Ascending aorta (tissue), 2 donors: ENCODE data around the gene AK8. TPM values are rescaled to one million over a fixed set of nuclear protein-coding genes. Genes with fewer than 3 reads are reported as not detected.

Experiments
- DNase-seq, 2 donors: peaks; one replicate each; pipeline ENCODE4 v3.0.0-alpha.2; 2019; ENCODE audit warnings: low spot score in 2 of 2
- H3K27ac ChIP-seq, 2 donors: fragments of 200-600 bp; sonication (generic); one replicate each; pipeline ENCODE4 v1.5.1; 2016 to 2017; ENCODE audit warnings: mild to moderate bottlenecking in 1 of 2
- H3K27me3 ChIP-seq: fragments of 200-600 bp; sonication (generic); one replicate; pipeline ENCODE4 v1.5.1; 2017
- H3K36me3 ChIP-seq, 2 donors: fragments of 200-600 bp; sonication (generic); one replicate each; pipeline ENCODE4 v1.5.1; 2016
- H3K4me1 ChIP-seq, 2 donors: fragments of 200-600 bp; sonication (generic); one replicate each; pipeline ENCODE4 v1.5.1; 2016 to 2017; ENCODE audit warnings: mild to moderate bottlenecking in 1 of 2
- H3K4me3 ChIP-seq, 2 donors: fragments of 200-600 bp; sonication (generic); one replicate each; pipeline ENCODE4 v1.5.1; 2016 to 2017; ENCODE audit warnings: mild to moderate bottlenecking in 1 of 2
- H3K9me3 ChIP-seq, 2 donors: fragments of 200-600 bp; sonication (generic); one replicate each; pipeline ENCODE4 v1.5.1; 2016
- intact Hi-C: fragments of 100-400 bp; cut with DNase I; formaldehyde crosslinking; loops from one replicate; pipeline ENCODE4 v1.15.1; 2023
- total RNA-seq: library from RNA; depleted of rRNA; stranded (reverse); fragments of >200 nt; gene quantifications from one replicate; pipeline ENCODE4 v1.1.0, GENCODE V29; 2016
- TF ChIP-seq, protein P1 (sequence below), 3 experiments: fragments of 200-600 bp in 2 of 3; fragments of 450-650 bp in 1 of 3; sonication (generic) in 2 of 3; IDR thresholded peaks; one replicate each; pipeline ENCODE4 v1.5.1; 2016 to 2019; ENCODE audit warnings: antibody characterized with exemption in 3 of 3, mild to moderate bottlenecking in 1 of 3, moderate library complexity in 1 of 3

Gene AK8
- total RNA-seq, 1 donor from 2014 or later: not detected

DNA sequence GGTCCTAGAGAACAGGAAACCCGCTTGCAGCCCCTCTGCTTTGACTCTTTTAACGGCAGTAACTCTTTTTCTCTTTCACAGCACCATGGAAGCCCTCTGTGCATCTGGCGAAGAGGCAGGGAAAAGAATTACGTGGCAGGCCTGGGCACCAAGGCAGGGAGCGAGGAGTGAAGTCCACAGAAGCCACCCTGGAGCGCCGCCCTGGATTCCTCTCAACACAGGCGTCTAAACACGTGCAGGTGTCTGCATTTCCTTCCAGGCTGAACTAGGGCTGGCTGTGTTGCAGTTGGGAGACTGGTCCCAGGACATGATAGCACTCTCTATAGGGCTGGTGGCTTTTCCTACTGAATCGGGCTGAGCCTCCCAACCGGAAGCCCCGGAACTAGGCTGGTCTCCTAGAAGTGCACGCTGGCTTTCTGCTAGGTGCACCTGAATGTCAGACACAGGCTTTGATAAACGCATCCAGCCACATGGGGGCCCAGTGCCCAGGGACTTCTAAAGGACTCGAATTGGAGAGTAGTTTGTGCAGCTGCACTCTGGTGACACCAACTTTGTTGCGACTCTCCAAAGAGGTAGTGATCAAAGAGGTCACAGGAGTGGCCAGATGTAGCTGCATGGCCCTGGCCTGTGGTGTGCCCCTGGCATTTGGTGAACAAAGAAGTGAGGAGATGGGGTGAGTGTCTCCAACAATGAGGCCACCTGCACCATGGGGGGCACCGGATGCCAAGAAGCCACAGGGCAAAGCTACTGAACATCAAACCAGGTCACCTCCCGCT is 54.5 kb downstream of the AK8 start:
- no peaks in the 10 kb centered on the region for H3K36me3 ChIP-seq
- H3K4me1 ChIP-seq: no peaks in the 10 kb centered on the region
- H3K27me3 ChIP-seq: no peaks in the 10 kb centered on the region
- H3K4me3 ChIP-seq: no peak overlapping the region
- TF ChIP-seq, protein P1, sequence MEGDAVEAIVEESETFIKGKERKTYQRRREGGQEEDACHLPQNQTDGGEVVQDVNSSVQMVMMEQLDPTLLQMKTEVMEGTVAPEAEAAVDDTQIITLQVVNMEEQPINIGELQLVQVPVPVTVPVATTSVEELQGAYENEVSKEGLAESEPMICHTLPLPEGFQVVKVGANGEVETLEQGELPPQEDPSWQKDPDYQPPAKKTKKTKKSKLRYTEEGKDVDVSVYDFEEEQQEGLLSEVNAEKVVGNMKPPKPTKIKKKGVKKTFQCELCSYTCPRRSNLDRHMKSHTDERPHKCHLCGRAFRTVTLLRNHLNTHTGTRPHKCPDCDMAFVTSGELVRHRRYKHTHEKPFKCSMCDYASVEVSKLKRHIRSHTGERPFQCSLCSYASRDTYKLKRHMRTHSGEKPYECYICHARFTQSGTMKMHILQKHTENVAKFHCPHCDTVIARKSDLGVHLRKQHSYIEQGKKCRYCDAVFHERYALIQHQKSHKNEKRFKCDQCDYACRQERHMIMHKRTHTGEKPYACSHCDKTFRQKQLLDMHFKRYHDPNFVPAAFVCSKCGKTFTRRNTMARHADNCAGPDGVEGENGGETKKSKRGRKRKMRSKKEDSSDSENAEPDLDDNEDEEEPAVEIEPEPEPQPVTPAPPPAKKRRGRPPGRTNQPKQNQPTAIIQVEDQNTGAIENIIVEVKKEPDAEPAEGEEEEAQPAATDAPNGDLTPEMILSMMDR (IDR thresholded peaks at IDR 0.05): no peak
- H3K9me3 ChIP-seq: no peaks in the 10 kb centered on the region
- H3K27ac ChIP-seq: no peak overlapping the region
- intact Hi-C loops: no loop called here
- no peak for DNase-seq

DNA sequence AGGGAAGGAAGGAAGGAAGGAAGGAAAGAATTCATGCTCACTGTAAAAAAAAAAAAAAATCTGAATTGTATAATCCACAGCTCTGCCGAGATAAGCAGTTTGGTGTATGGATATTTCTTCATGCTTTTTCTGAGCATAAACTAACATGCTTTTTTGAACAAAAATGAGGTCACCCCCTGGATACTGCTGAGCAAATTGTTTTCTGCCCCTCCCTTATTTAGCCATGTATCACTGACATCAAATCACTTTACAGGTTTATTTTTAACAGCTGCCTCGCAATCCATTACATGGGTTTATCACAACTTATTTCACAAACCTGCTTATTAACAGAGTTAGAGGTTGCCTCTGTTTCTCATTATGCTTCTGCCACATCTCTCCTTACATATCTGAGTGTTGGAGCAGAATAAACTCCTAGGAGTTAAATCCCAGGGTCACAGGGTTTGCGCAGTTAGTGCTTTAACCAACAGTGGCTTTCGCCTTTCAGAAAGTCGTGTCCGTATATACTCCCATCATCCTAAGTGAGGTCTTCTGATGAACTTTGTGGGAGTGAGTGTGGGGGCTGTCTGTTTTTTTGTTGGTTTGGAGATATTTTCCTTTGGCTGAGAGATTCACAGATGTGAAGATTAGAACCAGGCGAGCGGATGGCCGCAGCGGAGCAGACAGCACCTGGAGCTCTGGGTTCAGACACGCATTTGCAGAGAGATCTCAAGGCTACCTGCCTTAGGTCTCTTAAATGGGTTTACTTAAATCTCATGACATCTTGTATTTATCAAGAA is 57.7 kb downstream of the AK8 start:
- Histone ChIP-seq H3K9me3 (no peaks in the 10 kb centered on the region), H3K4me3 (no peak overlapping the region), H3K4me1 (no peaks in the 10 kb centered on the region), H3K36me3 (no peaks in the 10 kb centered on the region), H3K27me3 (no peaks in the 10 kb centered on the region), H3K27ac (no peak overlapping the region)
- DNase-seq: no peak
- intact Hi-C loops: no loop called here
- TF ChIP-seq, protein P1 (IDR thresholded peaks at IDR 0.05): no peak

DNA sequence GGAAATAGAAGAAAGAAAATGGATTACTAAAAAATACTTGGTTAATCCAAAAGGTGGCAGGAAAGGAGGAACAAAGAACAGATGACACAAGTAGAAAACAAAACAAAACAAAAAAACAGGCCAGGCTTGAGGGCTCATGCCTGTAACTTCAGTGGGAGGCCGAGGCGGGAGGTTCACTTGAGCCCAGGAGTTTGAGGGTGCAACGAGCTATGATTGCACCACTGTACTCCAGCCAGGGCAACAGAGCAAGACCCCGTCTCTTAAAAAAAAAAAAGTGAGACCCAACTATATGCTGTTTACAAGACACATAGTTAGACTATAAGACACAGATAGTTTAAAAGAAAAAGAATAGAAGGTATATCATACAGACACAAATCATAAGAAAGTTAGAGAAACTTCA is 59.5 kb downstream of the AK8 start:
- Histone ChIP-seq H3K27ac (no peak overlapping the region), H3K4me3 (no peak overlapping the region), H3K27me3 (no peaks in the 10 kb centered on the region), H3K36me3 (no peaks in the 10 kb centered on the region), H3K9me3 (no peaks in the 10 kb centered on the region), H3K4me1 (no peaks in the 10 kb centered on the region)
- no peak for DNase-seq
- intact Hi-C loops: no loop called here
- TF ChIP-seq, protein P1 (IDR thresholded peaks at IDR 0.05): no peak

DNA sequence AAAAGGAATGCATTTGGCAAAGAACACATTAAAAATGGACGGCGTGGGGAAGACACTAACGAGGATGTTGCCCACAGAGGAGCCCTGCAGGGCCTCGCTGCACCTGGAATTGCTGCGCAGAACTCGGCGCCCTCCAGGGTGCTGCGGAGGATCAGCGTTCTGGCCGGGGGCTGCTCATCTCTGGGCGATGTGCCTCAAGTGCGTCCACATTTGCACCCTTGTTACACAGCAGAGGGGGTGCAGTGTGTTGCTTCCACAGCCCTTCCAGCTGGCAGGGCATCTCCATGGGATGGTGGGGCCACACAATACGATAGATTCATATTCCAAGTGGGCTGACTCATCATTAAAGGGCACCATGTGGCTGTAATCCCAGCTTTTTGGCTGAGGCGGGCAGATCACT is 63.1 kb downstream of the AK8 start:
- Histone ChIP-seq H3K4me1 (no peaks in the 10 kb centered on the region), H3K27ac (no peak overlapping the region), H3K9me3 (no peaks in the 10 kb centered on the region), H3K27me3 (no peaks in the 10 kb centered on the region), H3K4me3 (no peak overlapping the region), H3K36me3 (no peaks in the 10 kb centered on the region)
- DNase-seq: no peak
- intact Hi-C loops: no loop called here
- TF ChIP-seq, protein P1 (IDR thresholded peaks at IDR 0.05): no peak

DNA sequence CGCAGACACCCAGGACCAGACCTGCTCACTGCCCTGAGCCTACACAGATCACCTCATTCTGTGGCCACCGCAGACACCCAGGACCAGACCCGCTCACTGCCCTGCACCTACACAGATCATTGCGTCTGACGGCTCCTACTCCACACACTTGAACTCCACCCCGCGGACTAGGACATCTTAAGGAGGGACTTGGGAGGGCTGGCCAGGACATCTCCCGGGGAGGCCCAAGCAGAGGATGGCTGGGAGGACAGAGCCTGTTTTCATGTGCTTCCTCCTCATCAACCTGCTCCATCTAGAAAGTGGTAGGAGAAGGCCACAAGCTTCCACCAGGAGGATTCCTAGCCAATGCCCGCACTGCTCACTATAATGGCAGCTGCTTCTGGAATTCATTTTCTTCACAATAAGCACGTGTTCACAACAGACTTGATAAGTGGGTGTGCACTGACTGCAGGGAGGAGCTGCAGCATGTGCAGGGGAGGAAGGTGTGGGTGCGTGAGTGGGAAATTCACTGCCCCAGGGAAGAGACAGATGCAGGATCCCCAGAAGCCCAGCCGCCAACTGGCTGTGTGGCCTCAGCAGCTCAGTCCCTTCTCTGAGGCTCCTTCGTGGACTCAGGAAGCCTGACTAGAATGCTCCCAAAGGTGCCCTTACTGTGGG is 64.8 kb downstream of the AK8 start:
- intact Hi-C loops: no loop called here

More for the DNA sequence above, 64.8 kb downstream of the AK8 start:
- TF ChIP-seq, protein P1 (IDR thresholded peaks at IDR 0.05): no peak
- no peaks in the 10 kb centered on the region for H3K36me3 ChIP-seq
- no peak overlapping the region for H3K27ac ChIP-seq
- H3K4me1 ChIP-seq: no peaks in the 10 kb centered on the region
- no peaks in the 10 kb centered on the region for H3K27me3 ChIP-seq
- H3K9me3 ChIP-seq: no peaks in the 10 kb centered on the region
- no peak for DNase-seq
- no peak overlapping the region for H3K4me3 ChIP-seq
